Ectodermal cell (in vitro differentiated cells): ENCODE results near the gene KIF23.

Source experiments
- H3K27ac ChIP-seq: 2 replicates; pipeline ENCODE4 v1.7.0; 2013; ENCODE audit warnings: mild to moderate bottlenecking, low read depth, low read length; ENCODE audit not compliant: insufficient read depth, poor library complexity, severe bottlenecking
- H3K27me3 ChIP-seq: 2 replicates; pipeline ENCODE4 v1.7.0; 2013; ENCODE audit warnings: mild to moderate bottlenecking, low read length; ENCODE audit not compliant: insufficient read depth, control insufficient read depth, poor library complexity, severe bottlenecking
- H3K36me3 ChIP-seq: one replicate; pipeline ENCODE4 v1.7.0; 2013; ENCODE audit warnings: low read length; ENCODE audit not compliant: control insufficient read depth, insufficient read depth
- H3K4me1 ChIP-seq: one replicate; pipeline ENCODE4 v1.7.0; 2013; ENCODE audit warnings: low read length; ENCODE audit not compliant: control insufficient read depth, insufficient read depth
- H3K4me3 ChIP-seq: 2 replicates; pipeline ENCODE4 v1.7.0; 2013; ENCODE audit warnings: low read depth, low read length, control low read depth; ENCODE audit not compliant: insufficient read depth
- H3K9me3 ChIP-seq: 2 replicates; pipeline ENCODE4 v1.7.0; 2013; ENCODE audit warnings: mild to moderate bottlenecking, low read length, moderate library complexity; ENCODE audit not compliant: control insufficient read depth
- WGBS, 2 experiments: methylation state at CpG; one replicate each; pipeline ENCODE4 v1.1.7; 2013; ENCODE audit warnings: missing lambda C conversion rate in 2 of 2; 5-methylcytosine and 5-hydroxymethylcytosine counted together

KIF23 gene

GRCh38 chr15:69472562-69472961, 58.4 kb downstream of the KIF23 start:
- H3K27me3 ChIP-seq: no peaks in the 10 kb centered on the region
- 85 to 87% methylated on average over 6 of the region's 6 CpGs for WGBS, 2 experiments
- H3K36me3 ChIP-seq: no peaks in the 10 kb centered on the region
- no peaks in the 10 kb centered on the region for H3K9me3 ChIP-seq
- H3K4me3 ChIP-seq: no peak overlapping the region
- H3K27ac ChIP-seq: no peak overlapping the region
- H3K4me1 ChIP-seq: peaks cover 7% of the 10 kb centered on the region

- Histone ChIP-seq H3K9me3 (no peaks in the 10 kb centered on the region), H3K36me3 (no peaks in the 10 kb centered on the region), H3K27me3 (no peaks in the 10 kb centered on the region), H3K27ac (no peak overlapping the region), H3K4me3 (no peak overlapping the region), H3K4me1 (no peaks in the 10 kb centered on the region)
- 87 to 88% methylated on average over 5 of the region's 5 CpGs for WGBS, 2 experiments
Measured at GRCh38 chr15:69474291-69474690, 60.1 kb downstream of the KIF23 start.

GRCh38 chr15:69474846-69475455, 60.8 kb downstream of the KIF23 start:
- no peak overlapping the region for H3K4me3 ChIP-seq
- H3K4me1 ChIP-seq: no peaks in the 10 kb centered on the region
- 82 to 84% methylated on average over 7 of the region's 7 CpGs for WGBS, 2 experiments
- H3K27ac ChIP-seq: no peak overlapping the region
- H3K36me3 ChIP-seq: no peaks in the 10 kb centered on the region
- no peaks in the 10 kb centered on the region for H3K27me3 ChIP-seq
- H3K9me3 ChIP-seq: peaks cover 3% of the 10 kb centered on the region

- Histone ChIP-seq H3K27ac (no peak overlapping the region), H3K4me3 (no peak overlapping the region), H3K4me1 (no peaks in the 10 kb centered on the region), H3K36me3 (no peaks in the 10 kb centered on the region), H3K27me3 (no peaks in the 10 kb centered on the region), H3K9me3 (peaks cover 4% of the 10 kb centered on the region)
- WGBS, 2 experiments: 45 to 47% methylated on average over 8 of the region's 8 CpGs
Measured at GRCh38 chr15:69475769-69476358, 61.7 kb downstream of the KIF23 start.

GRCh38 chr15:69476704-69477473, 62.7 kb downstream of the KIF23 start:
- WGBS, 2 experiments: 89 to 92% methylated on average over 9 of the region's 9 CpGs
- Histone ChIP-seq H3K27me3 (no peaks in the 10 kb centered on the region), H3K9me3 (peaks cover 4% of the 10 kb centered on the region), H3K36me3 (no peaks in the 10 kb centered on the region), H3K4me3 (no peak overlapping the region), H3K4me1 (no peaks in the 10 kb centered on the region), H3K27ac (no peak overlapping the region)

GRCh38 chr15:69478259-69478781, 64.2 kb downstream of the KIF23 start:
- peaks cover 4% of the 10 kb centered on the region for H3K9me3 ChIP-seq
- no peaks in the 10 kb centered on the region for H3K27me3 ChIP-seq
- H3K4me3 ChIP-seq: no peak overlapping the region
- H3K27ac ChIP-seq: no peak overlapping the region
- 34 to 35% methylated on average over 13 of the region's 13 CpGs for WGBS, 2 experiments
- no peaks in the 10 kb centered on the region for H3K36me3 ChIP-seq
- no peaks in the 10 kb centered on the region for H3K4me1 ChIP-seq

GRCh38 chr15:69479081-69479480, 64.9 kb downstream of the KIF23 start:
- Histone ChIP-seq H3K27ac (no peak overlapping the region), H3K27me3 (no peaks in the 10 kb centered on the region), H3K4me1 (no peaks in the 10 kb centered on the region), H3K4me3 (no peak overlapping the region), H3K9me3 (peaks cover 4% of the 10 kb centered on the region), H3K36me3 (no peaks in the 10 kb centered on the region)
- 85 to 94% methylated on average over 4 of the region's 4 CpGs for WGBS, 2 experiments

GRCh38 chr15:69479971-69480370, 65.8 kb downstream of the KIF23 start:
- H3K4me1 ChIP-seq: no peaks in the 10 kb centered on the region
- 96 to 100% methylated on average over 2 of the region's 2 CpGs for WGBS, 2 experiments
- H3K36me3 ChIP-seq: no peaks in the 10 kb centered on the region
- H3K4me3 ChIP-seq: no peak overlapping the region
- H3K27ac ChIP-seq: no peak overlapping the region
- no peaks in the 10 kb centered on the region for H3K27me3 ChIP-seq
- peaks cover 4% of the 10 kb centered on the region for H3K9me3 ChIP-seq

GRCh38 chr15:69480932-69481331, 66.8 kb downstream of the KIF23 start:
- H3K4me3 ChIP-seq: no peak overlapping the region
- H3K27ac ChIP-seq: no peak overlapping the region
- no peaks in the 10 kb centered on the region for H3K4me1 ChIP-seq
- no peaks in the 10 kb centered on the region for H3K36me3 ChIP-seq
- peaks cover 4% of the 10 kb centered on the region for H3K9me3 ChIP-seq
- 97 to 100% methylated on average over 2 to 3 of the region's 3 CpGs for WGBS, 2 experiments
- no peaks in the 10 kb centered on the region for H3K27me3 ChIP-seq

- Histone ChIP-seq H3K27me3 (no peaks in the 10 kb centered on the region), H3K36me3 (no peaks in the 10 kb centered on the region), H3K27ac (no peak overlapping the region), H3K9me3 (peaks cover 4% of the 10 kb centered on the region), H3K4me3 (no peak overlapping the region), H3K4me1 (no peaks in the 10 kb centered on the region)
- WGBS, 2 experiments: 96% methylated on average over 4 of the region's 4 CpGs
Measured at GRCh38 chr15:69482686-69483256, 68.6 kb downstream of the KIF23 start.
